ENCODE measurements around the gene RDH16.

DNA sequence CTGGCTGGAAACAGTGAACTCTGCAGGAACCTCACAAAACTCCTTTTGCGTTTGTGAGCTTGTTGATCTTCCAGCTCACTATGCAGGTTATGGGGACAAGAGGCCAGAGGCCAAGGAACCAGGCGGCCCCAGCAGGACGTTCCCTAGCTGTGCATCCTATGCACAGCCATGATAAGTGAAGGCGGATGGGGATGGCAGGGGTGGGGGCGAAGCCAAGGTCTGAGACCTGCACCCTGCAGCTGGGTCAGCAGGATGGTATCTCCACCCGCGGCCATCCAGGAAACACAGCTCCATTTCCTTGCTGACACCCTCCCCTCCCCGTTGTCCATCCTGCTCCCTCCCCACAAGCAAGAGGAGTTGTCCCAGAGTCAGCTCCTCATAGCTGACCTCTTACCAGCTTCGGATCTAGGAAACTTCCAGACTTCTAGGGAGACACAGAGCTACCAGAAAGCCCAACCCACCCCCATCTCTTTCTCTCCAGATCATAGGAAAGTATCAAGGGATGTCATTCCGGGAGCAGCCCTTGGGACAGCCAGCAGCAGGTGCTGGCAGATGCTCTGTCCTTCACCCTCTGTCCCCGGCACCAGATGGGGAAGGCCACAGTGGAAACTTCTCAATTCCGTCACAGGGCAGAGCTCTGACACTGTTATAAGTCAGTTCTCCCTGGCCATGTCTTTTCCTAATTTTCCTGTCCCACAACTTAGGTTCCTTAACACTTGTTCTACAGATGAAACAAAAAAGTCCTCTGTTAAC is 39.6 kb upstream of the RDH16 start:
- TF ChIP-seq POLR2AphosphoS5 (IDR thresholded peaks at IDR 0.05; ENCODE audit: low read depth, low read length): no peak
- TF ChIP-seq CTCF (IDR thresholded peaks at IDR 0.05): no peak

Data from Panc1 (cell line).